A549 (cell line): ENCODE measurements around the gene TCERG1L. TPM values are rescaled to one million over a fixed set of nuclear protein-coding genes. Genes with fewer than 3 reads are reported as not detected.

Experiments
- ATAC-seq, 2 experiments: fragments of 200-7000 bp in 1 of 2; fragments of >200 bp in 1 of 2; cut with Nextera tagmentation in 1 of 2; cut with Tn5 transposase in 1 of 2; 3 replicates each; pipeline versions ENCODE4 v1.8.0 to v1.9.1; 2018 to 2020; ENCODE audit warnings: mild to moderate bottlenecking in 1 of 2, moderate library complexity in 1 of 2
- CTCF ChIA-PET: fragments of 300-600 bp; sonication (Branson Sonifier 250); formaldehyde crosslinking; extraction: SDS; loops from one replicate; lab custom pipeline; 2021; ENCODE audit warnings: antibody characterized with exemption, inconsistent platforms; lab: Yijun Ruan, JAX
- POLR2A ChIA-PET: fragments of 350-600 bp; formaldehyde crosslinking; extraction: SDS; loops from one replicate; lab custom pipeline; 2021; ENCODE audit warnings: antibody characterized with exemption, inconsistent platforms; lab: Yijun Ruan, JAX
- DNase-seq, 2 experiments: peaks; one replicate each; pipeline versions ENCODE4 v3.0.0 to v3.0.0-alpha.2; 2011 to 2016; ENCODE audit warnings: low read depth in 1 of 2, low spot score in 1 of 2
- FAIRE-seq: peaks from 2 replicates; lab custom pipeline; 2011; peaks lifted over from hg19 to GRCh38; lab: Jason Lieb, UNC
- H3K27ac ChIP-seq, 2 experiments: fragments of >200 bp; sonication (Bioruptor Twin); formaldehyde crosslinking; 3 replicates each; pipeline ENCODE4 v1.5.1; 2016 to 2017
- H3K4me1 ChIP-seq: fragments of >200 bp; sonication (Bioruptor Twin); formaldehyde crosslinking; 3 replicates; pipeline ENCODE4 v1.6.1; 2016
- H3K4me2 ChIP-seq: fragments of >200 bp; sonication (Bioruptor Twin); formaldehyde crosslinking; 3 replicates; pipeline ENCODE4 v1.6.1; 2016
- H3K4me3 ChIP-seq: fragments of >200 bp; sonication (Bioruptor Twin); formaldehyde crosslinking; 3 replicates; pipeline ENCODE4 v1.5.1; 2016
- H3K9me3 ChIP-seq: fragments of >200 bp; sonication (Bioruptor Twin); formaldehyde crosslinking; 3 replicates; pipeline ENCODE4 v1.6.1; 2016
- CBX2 ChIP-seq: fragments of 200-600 bp; sonication (generic); IDR thresholded peaks from 2 replicates; pipeline ENCODE4 v1.6.1; 2016; ENCODE audit warnings: low read depth, mild to moderate bottlenecking, borderline replicate concordance
- CHD4 ChIP-seq: fragments of 200-600 bp; sonication (generic); IDR thresholded peaks from 2 replicates; pipeline ENCODE4 v1.6.1; 2016; ENCODE audit warnings: antibody characterized with exemption, mild to moderate bottlenecking, borderline replicate concordance
- E2F6 ChIP-seq: IDR thresholded peaks from 2 replicates; pipeline ENCODE4 v1.6.1; 2012; ENCODE audit warnings: low read depth, borderline replicate concordance
- EHF ChIP-seq: fragments of 250-450 bp; sonication (Bioruptor Pico); IDR thresholded peaks from 2 replicates; pipeline ENCODE4 v1.5.0; 2020; ENCODE audit warnings: mild to moderate bottlenecking
- EHMT2 ChIP-seq: fragments of 200-600 bp; sonication (generic); IDR thresholded peaks from 2 replicates; pipeline ENCODE4 v1.6.1; 2016; ENCODE audit warnings: antibody characterized with exemption, low read depth, mild to moderate bottlenecking, moderate library complexity
- GATA3 ChIP-seq: IDR thresholded peaks from 2 replicates; pipeline ENCODE4 v1.6.1; 2012; ENCODE audit warnings: borderline replicate concordance
- HEYL ChIP-seq: fragments of 250-450 bp; sonication (Bioruptor Pico); IDR thresholded peaks from 2 replicates; pipeline ENCODE4 v1.8.0; 2021; ENCODE audit warnings: mild to moderate bottlenecking, moderate library complexity
- HOXA7 ChIP-seq: fragments of 250-450 bp; sonication (Bioruptor Pico); IDR thresholded peaks from 2 replicates; pipeline ENCODE4 v1.5.0; 2020; ENCODE audit warnings: mild to moderate bottlenecking, moderate library complexity
- HOXB13 ChIP-seq: fragments of 250-450 bp; sonication (Bioruptor Pico); IDR thresholded peaks from 2 replicates; pipeline ENCODE4 v1.5.0; 2020; ENCODE audit warnings: low read depth, mild to moderate bottlenecking, moderate library complexity
- JUN ChIP-seq, 2 experiments: fragments of >200 bp; sonication (Bioruptor Twin); formaldehyde crosslinking; IDR thresholded peaks; 2 replicates in 1 of 2; 3 replicates in 1 of 2; pipeline ENCODE4 v1.6.1; 2016 to 2017
- JUNB ChIP-seq: fragments of >200 bp; sonication (Bioruptor Twin); formaldehyde crosslinking; IDR thresholded peaks from 2 replicates; pipeline ENCODE4 v1.6.1; 2016
- MAFK ChIP-seq: fragments of 450-650 bp; IDR thresholded peaks from 2 replicates; pipeline ENCODE4 v1.6.1; 2014; ENCODE audit not compliant: partially characterized antibody
- NPAS2 ChIP-seq: fragments of 250-450 bp; sonication (Bioruptor Pico); IDR thresholded peaks from 2 replicates; pipeline ENCODE4 v1.8.0; 2022; ENCODE audit warnings: mild to moderate bottlenecking, moderate library complexity, borderline replicate concordance
- NR3C1 ChIP-seq: fragments of >200 bp; sonication (Bioruptor Twin); formaldehyde crosslinking; IDR thresholded peaks from 3 replicates; pipeline ENCODE4 v1.6.1; 2017
- PBX3 ChIP-seq: IDR thresholded peaks from 2 replicates; pipeline ENCODE4 v1.6.1; 2012
- PHF8 ChIP-seq: fragments of 200-600 bp; sonication (generic); IDR thresholded peaks from 2 replicates; pipeline ENCODE4 v1.6.1; 2016; ENCODE audit warnings: low read depth, mild to moderate bottlenecking, antibody characterized with exemption, moderate library complexity, borderline replicate concordance
- POLR2AphosphoS2 ChIP-seq: conservative IDR thresholded peaks from 2 replicates; pipeline ENCODE4 v1.6.1; 2012; ENCODE audit warnings: low read length, improper control_type of control experiment, inconsistent platforms
- RARB ChIP-seq: fragments of 250-450 bp; sonication (Bioruptor Pico); IDR thresholded peaks from 2 replicates; pipeline ENCODE4 v1.8.0; 2021; ENCODE audit warnings: mild to moderate bottlenecking, moderate library complexity
- RFX5 ChIP-seq: fragments of 450-650 bp; IDR thresholded peaks from 2 replicates; pipeline ENCODE4 v1.7.1; 2014; ENCODE audit warnings: antibody characterized with exemption, mild to moderate bottlenecking, moderate library complexity
- SMC3 ChIP-seq: fragments of >200 bp; sonication (Bioruptor Twin); formaldehyde crosslinking; IDR thresholded peaks from 3 replicates; pipeline ENCODE4 v1.6.1; 2018; ENCODE audit warnings: inconsistent platforms
- SREBF2 ChIP-seq: fragments of 450-650 bp; IDR thresholded peaks from 2 replicates; pipeline ENCODE4 v1.6.1; 2014; ENCODE audit warnings: mild to moderate bottlenecking, moderate library complexity
- TP53 ChIP-seq: fragments of 250-450 bp; sonication (Bioruptor Pico); IDR thresholded peaks from 2 replicates; pipeline ENCODE4 v1.5.0; 2021; ENCODE audit warnings: mild to moderate bottlenecking, moderate library complexity
- ZC3H11A ChIP-seq: fragments of 450-650 bp; IDR thresholded peaks from 2 replicates; pipeline ENCODE4 v1.6.1; 2014; ENCODE audit warnings: antibody characterized with exemption, mild to moderate bottlenecking
- ZNF302 ChIP-seq: fragments of 250-450 bp; sonication (Bioruptor Pico); IDR thresholded peaks from 2 replicates; pipeline ENCODE4 v1.9.0; 2021; ENCODE audit warnings: inconsistent platforms, mild to moderate bottlenecking, moderate library complexity
- ZSCAN20 ChIP-seq: fragments of 250-450 bp; sonication (Bioruptor Pico); IDR thresholded peaks from 2 replicates; pipeline ENCODE4 v1.8.0; 2022; ENCODE audit warnings: mild to moderate bottlenecking, moderate library complexity
- WGBS: methylation state at CpG from one replicate; pipeline ENCODE4 v1.1.6; 2017; ENCODE audit errors: missing lambda C conversion rate; 5-methylcytosine and 5-hydroxymethylcytosine counted together
- polyA plus RNA-seq, 4 experiments: library from polyadenylated mRNA; depleted of rRNA in 3 of 4; stranded (reverse); fragments of >200 nt; fragmentation: RNase III in 1 of 4; extraction: RNeasy Plus Mini Kit Qiagen cat#74134 plus additional on column Dnase treatment in 1 of 4; gene quantifications; 2 replicates in 3 of 4; 3 replicates in 1 of 4; pipeline ENCODE4 v1.2.3, GENCODE V29; 2011 to 2017
- TF ChIP-seq, protein P1 (sequence below): fragments of 250-450 bp; sonication (Bioruptor Pico); IDR thresholded peaks from 2 replicates; pipeline ENCODE4 v1.5.0; 2021; ENCODE audit warnings: mild to moderate bottlenecking, moderate library complexity, borderline replicate concordance
- TF ChIP-seq, protein P2 (sequence below): fragments of >200 bp; sonication (Bioruptor Twin); formaldehyde crosslinking; IDR thresholded peaks from 2 replicates; pipeline ENCODE4 v1.6.1; 2016

TCERG1L gene
- polyA plus RNA-seq, 2 of the 4 experiments (the other 2 are of a cell fraction) = not detected

GRCh38 chr10:131091682-131092081, 219.8 kb downstream of the TCERG1L start:
- no peak for ATAC-seq
- POLR2A ChIA-PET = no interaction called here

GRCh38 chr10:131090761-131091661, 220.5 kb downstream of the TCERG1L start:
- DNase-seq (no peak), FAIRE-seq (no peak)
- 40% methylated on average over 12 of the region's 17 CpGs for WGBS
- no peaks in the 10 kb centered on the region for H3K4me1 ChIP-seq
- POLR2A ChIA-PET = no interaction called here
- H3K4me2 ChIP-seq = no peak overlapping the region
- no peak overlapping the region for H3K27ac ChIP-seq
- TF ChIP-seq EHMT2 (no peak), ZSCAN20 (no peak), MAFK (no peak), PBX3 (no peak), CBX2 (no peak), NPAS2 (CRISPR knock-in tag) (no peak)
- TF ChIP-seq, all 56 proteins: peak for 0
- CTCF ChIA-PET = no interaction called here
- ATAC-seq = no peak
- Histone ChIP-seq H3K9me3 (no peaks in the 10 kb centered on the region), H3K4me3 (no peak overlapping the region)

More at GRCh38 chr10:131091682-131092081, 219.8 kb downstream of the TCERG1L start:
- H3K4me1 ChIP-seq = no peaks in the 10 kb centered on the region
- DNase-seq = no peak
- CTCF ChIA-PET = no interaction called here
- H3K4me2 ChIP-seq = no peak overlapping the region
- no peaks in the 10 kb centered on the region for H3K9me3 ChIP-seq
- WGBS = 13% methylated on average over 6 of the region's 11 CpGs
- FAIRE-seq = no peak
- TF ChIP-seq SREBF2 = no peak
- no peak for TF ChIP-seq ZNF302 (CRISPR knock-in tag)
- no peak for TF ChIP-seq NPAS2 (CRISPR knock-in tag)
- no peak for TF ChIP-seq TP53
- no peak for TF ChIP-seq EHF (CRISPR knock-in tag)
- TF ChIP-seq HOXB13 (CRISPR knock-in tag) = no peak
- TF ChIP-seq HEYL (CRISPR knock-in tag) = no peak
- no peak for TF ChIP-seq SMC3
- H3K4me3 ChIP-seq = no peak overlapping the region
- no peak overlapping the region for H3K27ac ChIP-seq

- no peak for ATAC-seq
- no peak for DNase-seq
- POLR2A ChIA-PET = no interaction called here
These were observed 221.7 kb downstream of the TCERG1L start for GRCh38 chr10:131089861-131090260.

More at GRCh38 chr10:131089861-131090260, 221.7 kb downstream of the TCERG1L start:
- 24% methylated on average over 7 of the region's 14 CpGs for WGBS
- no peak overlapping the region for H3K4me3 ChIP-seq
- no peak overlapping the region for H3K27ac ChIP-seq
- CTCF ChIA-PET = no interaction called here
- H3K4me1 ChIP-seq = no peaks in the 10 kb centered on the region
- H3K4me2 ChIP-seq = no peak overlapping the region
- TF ChIP-seq, protein P1, sequence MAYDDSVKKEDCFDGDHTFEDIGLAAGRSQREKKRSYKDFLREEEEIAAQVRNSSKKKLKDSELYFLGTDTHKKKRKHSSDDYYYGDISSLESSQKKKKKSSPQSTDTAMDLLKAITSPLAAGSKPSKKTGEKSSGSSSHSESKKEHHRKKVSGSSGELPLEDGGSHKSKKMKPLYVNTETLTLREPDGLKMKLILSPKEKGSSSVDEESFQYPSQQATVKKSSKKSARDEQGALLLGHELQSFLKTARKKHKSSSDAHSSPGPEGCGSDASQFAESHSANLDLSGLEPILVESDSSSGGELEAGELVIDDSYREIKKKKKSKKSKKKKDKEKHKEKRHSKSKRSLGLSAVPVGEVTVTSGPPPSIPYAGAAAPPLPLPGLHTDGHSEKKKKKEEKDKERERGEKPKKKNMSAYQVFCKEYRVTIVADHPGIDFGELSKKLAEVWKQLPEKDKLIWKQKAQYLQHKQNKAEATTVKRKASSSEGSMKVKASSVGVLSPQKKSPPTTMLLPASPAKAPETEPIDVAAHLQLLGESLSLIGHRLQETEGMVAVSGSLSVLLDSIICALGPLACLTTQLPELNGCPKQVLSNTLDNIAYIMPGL = no peak
- TF ChIP-seq JUN (IDR thresholded peaks at IDR 0.05) = no peak
- TF ChIP-seq EHMT2 = no peak
- TF ChIP-seq NR3C1 = no peak
- TF ChIP-seq POLR2AphosphoS2 = no peak
- no peak for TF ChIP-seq HOXA7
- TF ChIP-seq E2F6 = no peak
- TF ChIP-seq JUNB = no peak
- no peak for TF ChIP-seq RARB (CRISPR knock-in tag)
- TF ChIP-seq CHD4 = no peak
- TF ChIP-seq PHF8 = no peak
- TF ChIP-seq ZC3H11A = no peak
- TF ChIP-seq, protein P2, sequence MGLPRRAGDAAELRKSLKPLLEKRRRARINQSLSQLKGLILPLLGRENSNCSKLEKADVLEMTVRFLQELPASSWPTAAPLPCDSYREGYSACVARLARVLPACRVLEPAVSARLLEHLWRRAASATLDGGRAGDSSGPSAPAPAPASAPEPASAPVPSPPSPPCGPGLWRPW = no peak
- no peak for TF ChIP-seq RFX5
- no peak for TF ChIP-seq GATA3
- no peak for FAIRE-seq
- no peaks in the 10 kb centered on the region for H3K9me3 ChIP-seq
